ENCODE data around the gene SCCPDH. TPM values are rescaled to one million over a fixed set of nuclear protein-coding genes. Genes with fewer than 3 reads are reported as not detected.

SCCPDH gene
- total RNA-seq, 1 donor, result 55.1 TPM

GRCh38 chr1:246789454-246790339 is 65.5 kb downstream of the SCCPDH start:
- TF ChIP-seq CTCF (IDR thresholded peaks at IDR 0.05; ENCODE audit: insufficient read depth, low read length), result no peak
- DNase-seq (ENCODE audit: low read depth), result no peak
- H3K4me3 ChIP-seq (ENCODE audit: low read depth, low read length), result no peak overlapping the region

- H3K4me3 ChIP-seq (ENCODE audit: low read depth, low read length), result no peak overlapping the region
- DNase-seq (ENCODE audit: low read depth), result no peak
- TF ChIP-seq CTCF (IDR thresholded peaks at IDR 0.05; ENCODE audit: insufficient read depth, low read length), result no peak
These were observed 66.2 kb downstream of the SCCPDH start for GRCh38 chr1:246790364-246790763.

- no peak for DNase-seq (ENCODE audit: low read depth)
- H3K4me3 ChIP-seq (ENCODE audit: low read depth, low read length), result no peak overlapping the region
- no peak for TF ChIP-seq CTCF (IDR thresholded peaks at IDR 0.05; ENCODE audit: insufficient read depth, low read length)
These were observed 66.6 kb downstream of the SCCPDH start for GRCh38 chr1:246790833-246791232.

GRCh38 chr1:246791303-246791918 is 67.2 kb downstream of the SCCPDH start:
- TF ChIP-seq CTCF (IDR thresholded peaks at IDR 0.05; ENCODE audit: insufficient read depth, low read length), result no peak
- DNase-seq (ENCODE audit: low read depth), result no peak
- no peak overlapping the region for H3K4me3 ChIP-seq (ENCODE audit: low read depth, low read length)

GRCh38 chr1:246792603-246793002 is 68.4 kb downstream of the SCCPDH start:
- no peak for TF ChIP-seq CTCF (IDR thresholded peaks at IDR 0.05; ENCODE audit: insufficient read depth, low read length)
- DNase-seq (ENCODE audit: low read depth), result no peak
- no peak overlapping the region for H3K4me3 ChIP-seq (ENCODE audit: low read depth, low read length)

- no peak for DNase-seq (ENCODE audit: low read depth)
- no peak for TF ChIP-seq CTCF (IDR thresholded peaks at IDR 0.05; ENCODE audit: insufficient read depth, low read length)
- no peak overlapping the region for H3K4me3 ChIP-seq (ENCODE audit: low read depth, low read length)
These were observed 69.2 kb downstream of the SCCPDH start for GRCh38 chr1:246793356-246793896.

Data from fibroblast of the aortic adventitia (primary cell).